ENCODE measurements around the gene GRIP2.

GRCh38 chr3:14481646-14482036 is 58.5 kb downstream of the GRIP2 start:
- TF ChIP-seq POLR2AphosphoS5 (IDR thresholded peaks at IDR 0.05; ENCODE audit: low read depth, low read length) (no peak), SIN3A (IDR thresholded peaks at IDR 0.05; ENCODE audit: borderline replicate concordance, insufficient read depth, low read length) (no peak), TAF1 (IDR thresholded peaks at IDR 0.05; ENCODE audit: borderline replicate concordance, insufficient read depth, low read length) (no peak)

Data from PFSK-1 (cell line).